Esophagus muscularis mucosa (tissue), 3 donors: ENCODE data around the gene KDM6A.

Experiments
- POLR2A ChIP-seq: fragments of 450-650 bp; IDR thresholded peaks from one replicate; pipeline ENCODE4 v1.6.1; 2017; ENCODE audit warnings: antibody characterized with exemption, moderate library complexity, mild to moderate bottlenecking, low read depth
- TF ChIP-seq, protein P1 (sequence below), 3 experiments: fragments of 200-600 bp in 2 of 3; fragments of 450-650 bp in 1 of 3; sonication (generic) in 2 of 3; IDR thresholded peaks; one replicate each; pipeline ENCODE4 v1.5.1; 2017 to 2019; ENCODE audit warnings: antibody characterized with exemption in 3 of 3, mild to moderate bottlenecking in 2 of 3, moderate library complexity in 1 of 3

DNA sequence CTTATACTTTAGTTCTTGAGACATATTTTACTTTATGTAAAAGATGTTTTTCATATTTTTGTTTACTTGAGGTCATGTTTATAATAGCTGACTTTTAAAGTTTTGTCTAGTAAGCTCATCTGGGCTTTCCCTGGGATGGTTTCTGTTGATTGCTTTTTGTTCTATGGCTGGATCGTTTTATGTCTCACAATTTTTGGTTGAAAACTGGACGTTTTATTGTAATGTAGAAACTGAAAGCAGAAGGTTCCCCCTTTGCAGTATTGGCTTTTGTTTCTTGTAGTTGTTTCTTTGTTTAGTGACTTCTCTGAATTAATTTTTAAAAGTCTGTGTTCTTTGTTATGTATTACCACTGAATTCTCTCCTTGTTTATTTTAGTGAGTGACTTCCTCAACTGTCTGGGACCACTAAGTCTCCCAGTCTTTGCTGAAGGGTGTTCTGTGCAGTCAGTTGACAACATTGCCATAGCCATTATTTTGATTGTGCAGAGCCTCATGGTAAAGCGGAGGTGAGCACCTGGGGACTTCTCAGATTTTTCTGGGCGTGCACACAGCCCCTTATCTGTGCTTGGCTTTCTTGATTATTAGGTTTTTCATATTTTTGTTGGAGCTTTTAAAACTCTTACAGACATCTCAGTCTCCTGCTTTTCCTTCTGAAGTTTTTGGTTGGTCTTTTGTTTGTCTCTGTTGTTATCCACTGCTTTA, 31.0 kb downstream of the KDM6A start:
- TF ChIP-seq, protein P1, sequence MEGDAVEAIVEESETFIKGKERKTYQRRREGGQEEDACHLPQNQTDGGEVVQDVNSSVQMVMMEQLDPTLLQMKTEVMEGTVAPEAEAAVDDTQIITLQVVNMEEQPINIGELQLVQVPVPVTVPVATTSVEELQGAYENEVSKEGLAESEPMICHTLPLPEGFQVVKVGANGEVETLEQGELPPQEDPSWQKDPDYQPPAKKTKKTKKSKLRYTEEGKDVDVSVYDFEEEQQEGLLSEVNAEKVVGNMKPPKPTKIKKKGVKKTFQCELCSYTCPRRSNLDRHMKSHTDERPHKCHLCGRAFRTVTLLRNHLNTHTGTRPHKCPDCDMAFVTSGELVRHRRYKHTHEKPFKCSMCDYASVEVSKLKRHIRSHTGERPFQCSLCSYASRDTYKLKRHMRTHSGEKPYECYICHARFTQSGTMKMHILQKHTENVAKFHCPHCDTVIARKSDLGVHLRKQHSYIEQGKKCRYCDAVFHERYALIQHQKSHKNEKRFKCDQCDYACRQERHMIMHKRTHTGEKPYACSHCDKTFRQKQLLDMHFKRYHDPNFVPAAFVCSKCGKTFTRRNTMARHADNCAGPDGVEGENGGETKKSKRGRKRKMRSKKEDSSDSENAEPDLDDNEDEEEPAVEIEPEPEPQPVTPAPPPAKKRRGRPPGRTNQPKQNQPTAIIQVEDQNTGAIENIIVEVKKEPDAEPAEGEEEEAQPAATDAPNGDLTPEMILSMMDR (IDR thresholded peaks at IDR 0.05) = no peak
- no peak for TF ChIP-seq POLR2A
